OCI-LY7 (cell line): ENCODE measurements around the gene FAM120B.

Experiments
- CTCF ChIP-seq: fragments of 200-600 bp; sonication (generic); conservative IDR thresholded peaks from 2 replicates; pipeline ENCODE4 v1.5.1; 2014; ENCODE audit warnings: mild to moderate bottlenecking, antibody characterized with exemption, low read length, moderate library complexity, mixed read lengths
- EZH2phosphoT487 ChIP-seq: fragments of 200-600 bp; sonication (generic); IDR thresholded peaks from 2 replicates; pipeline ENCODE4 v1.6.1; 2018; ENCODE audit warnings: low read depth, borderline replicate concordance, mild to moderate bottlenecking, mixed run types, antibody characterized with exemption, low read length, moderate library complexity, mixed read lengths

- TF ChIP-seq CTCF (no peak), EZH2phosphoT487 (no peak)
Measured at GRCh38 chr6:170286246-170286933, 20.2 kb upstream of the FAM120B start.
